ENCODE data around the gene ADPRS. TPM values are rescaled to one million over a fixed set of nuclear protein-coding genes. Genes with fewer than 3 reads are reported as not detected.

Gene ADPRS
- total RNA-seq, 1 experiment from 2014 or later = 27.8 TPM

DNA sequence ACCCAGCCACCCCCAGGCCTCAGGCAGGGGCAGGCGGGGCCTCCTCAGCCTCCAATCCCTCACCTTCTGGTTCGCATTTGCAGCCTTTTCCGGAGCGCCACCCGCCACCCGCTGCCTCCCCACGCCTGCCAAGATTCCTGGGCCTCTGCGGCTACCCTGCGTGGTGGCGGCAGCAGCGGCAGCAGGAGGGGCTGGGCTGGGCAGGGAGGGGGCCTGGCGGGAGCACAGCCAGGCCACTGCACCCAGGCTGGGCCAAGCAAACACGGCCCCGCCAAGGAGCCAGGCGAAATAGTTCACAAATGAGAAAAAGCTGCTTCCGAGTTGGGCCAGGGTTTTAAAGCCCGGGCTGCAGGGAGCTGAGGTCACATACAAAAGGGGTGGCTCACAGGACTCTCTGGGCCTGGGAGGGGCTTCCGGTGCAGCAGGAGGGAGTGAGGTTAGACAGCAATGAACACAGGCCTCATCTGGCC lies 26.5 kb downstream of the ADPRS start:
- H4K91ac ChIP-seq (ENCODE audit: insufficient read length, low read depth, low read length) = no peak overlapping the region
- H3T11ph ChIP-seq (ENCODE audit: low read length) = no peak overlapping the region
- no CpG with 5 or more reads among the region's 18 CpGs for WGBS (ENCODE audit: extremely low coverage, insufficient read length, low lambda C conversion rate)
- H2BK20ac ChIP-seq (ENCODE audit: low read depth, low read length, poor library complexity, severe bottlenecking) = no peak overlapping the region
- no peak overlapping the region for H4K5ac ChIP-seq (ENCODE audit: insufficient read length, low read depth, low read length)
- H2BK120ac ChIP-seq (ENCODE audit: low read depth, low read length, poor library complexity, severe bottlenecking) = no peak overlapping the region
- Mint-ChIP-seq H3K27me3 (ENCODE audit: low read depth) (peaks cover 3% of the 10 kb centered on the region), H3K9me3 (no peaks in the 10 kb centered on the region), H3K4me3 (no peak overlapping the region), H3K27ac (no peak overlapping the region; a peak in 1 of 7 replicates), H3K36me3 (ENCODE audit: insufficient read depth in 1 of 3, low read depth in 3 of 3) (no peaks in the 10 kb centered on the region), H3K4me1 (peaks cover 7 to 31% of the 10 kb centered on the region in 2 experiments)
- no peaks in the 10 kb centered on the region for H3K79me2 ChIP-seq (ENCODE audit: insufficient read depth, low read length)
- H3K4me2 ChIP-seq (ENCODE audit: insufficient read depth, insufficient read length, low read length) = no peak overlapping the region
- H3K4ac ChIP-seq (ENCODE audit: low read depth, low read length) = no peak overlapping the region
- H2BK5ac ChIP-seq (ENCODE audit: insufficient read length, low read length) = no peak overlapping the region
- no peak overlapping the region for H2BK12ac ChIP-seq (ENCODE audit: insufficient read length, low read depth, low read length)
- H3K23ac ChIP-seq (ENCODE audit: insufficient read length, low read depth, low read length) = no peak overlapping the region
- H3K18ac ChIP-seq (ENCODE audit: insufficient read length, low read depth, low read length) = no peak overlapping the region
- no peaks in the 10 kb centered on the region for H3K23me2 ChIP-seq (ENCODE audit: insufficient read length, low read depth, low read length, poor library complexity, severe bottlenecking)
- no peaks in the 10 kb centered on the region for H3K27me3 ChIP-seq (ENCODE audit: insufficient read depth, low read length)
- H3K9me3 ChIP-seq (ENCODE audit: control insufficient read depth, low read depth, low read length) = no peaks in the 10 kb centered on the region
- no peaks in the 10 kb centered on the region for H3K79me1 ChIP-seq (ENCODE audit: insufficient read depth, low read depth, low read length, poor library complexity, severe bottlenecking)
- H4K8ac ChIP-seq (replicated peaks; ENCODE audit: insufficient read length, low read depth, low read length) = no peak overlapping the region
- no peak for DNase-seq
- no peak overlapping the region for H3K14ac ChIP-seq (ENCODE audit: insufficient read depth, low read length)
- TF ChIP-seq, protein P1, sequence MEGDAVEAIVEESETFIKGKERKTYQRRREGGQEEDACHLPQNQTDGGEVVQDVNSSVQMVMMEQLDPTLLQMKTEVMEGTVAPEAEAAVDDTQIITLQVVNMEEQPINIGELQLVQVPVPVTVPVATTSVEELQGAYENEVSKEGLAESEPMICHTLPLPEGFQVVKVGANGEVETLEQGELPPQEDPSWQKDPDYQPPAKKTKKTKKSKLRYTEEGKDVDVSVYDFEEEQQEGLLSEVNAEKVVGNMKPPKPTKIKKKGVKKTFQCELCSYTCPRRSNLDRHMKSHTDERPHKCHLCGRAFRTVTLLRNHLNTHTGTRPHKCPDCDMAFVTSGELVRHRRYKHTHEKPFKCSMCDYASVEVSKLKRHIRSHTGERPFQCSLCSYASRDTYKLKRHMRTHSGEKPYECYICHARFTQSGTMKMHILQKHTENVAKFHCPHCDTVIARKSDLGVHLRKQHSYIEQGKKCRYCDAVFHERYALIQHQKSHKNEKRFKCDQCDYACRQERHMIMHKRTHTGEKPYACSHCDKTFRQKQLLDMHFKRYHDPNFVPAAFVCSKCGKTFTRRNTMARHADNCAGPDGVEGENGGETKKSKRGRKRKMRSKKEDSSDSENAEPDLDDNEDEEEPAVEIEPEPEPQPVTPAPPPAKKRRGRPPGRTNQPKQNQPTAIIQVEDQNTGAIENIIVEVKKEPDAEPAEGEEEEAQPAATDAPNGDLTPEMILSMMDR (conservative IDR thresholded peaks at IDR 0.05) = no peak
- H3K27ac ChIP-seq (ENCODE audit: insufficient read length, low read depth, low read length) = no peak overlapping the region
- H4K20me1 ChIP-seq (ENCODE audit: control insufficient read depth, insufficient read depth, insufficient read length) = no peaks in the 10 kb centered on the region
- no peak overlapping the region for H3K56ac ChIP-seq (ENCODE audit: insufficient read length, low read depth, low read length)
- no peak overlapping the region for H2AK5ac ChIP-seq (ENCODE audit: insufficient read length, low read length)
- no peak overlapping the region for H3K9ac ChIP-seq (ENCODE audit: extremely low read depth, insufficient read length, low read length)
- no peaks in the 10 kb centered on the region for H3K4me1 ChIP-seq (ENCODE audit: insufficient read depth, low read length)
- H2BK15ac ChIP-seq (ENCODE audit: low read depth, low read length) = no peak overlapping the region
- H2AFZ ChIP-seq (ENCODE audit: low read length) = no peak overlapping the region
